Retinal pigment epithelial cell (primary cell): ENCODE results near the gene ZNF554.

Experiments
- DNase-seq: peaks from one replicate; pipeline ENCODE4 v3.0.0-alpha.2; 2010; ENCODE audit warnings: low read depth
- H3K4me3 ChIP-seq: 2 replicates; pipeline ENCODE4 v1.5.1; 2011; ENCODE audit warnings: mild to moderate bottlenecking, low read length, control low read depth, moderate library complexity
- CTCF ChIP-seq: conservative IDR thresholded peaks from 2 replicates; pipeline ENCODE4 v1.5.1; 2011; ENCODE audit warnings: low read depth, low read length, control low read depth, inconsistent platforms

ZNF554 gene

GRCh38 chr19:2883686-2884439 lies 64.2 kb downstream of the ZNF554 start:
- no peak for DNase-seq
- H3K4me3 ChIP-seq = no peak overlapping the region
- TF ChIP-seq CTCF = no peak

GRCh38 chr19:2885736-2886135 lies 66.1 kb downstream of the ZNF554 start:
- no peak overlapping the region for H3K4me3 ChIP-seq
- TF ChIP-seq CTCF = no peak
- DNase-seq = no peak
